Prostate gland (tissue), 2 donors: ENCODE results near the gene PDE9A.

Experiments used
- CTCF ChIP-seq, 4 experiments: fragments of 200-600 bp in 2 of 4; fragments of 450-650 bp in 2 of 4; sonication (generic) in 2 of 4; IDR thresholded peaks; 1 replicate in 3 of 4; 2 replicates in 1 of 4; pipeline ENCODE4 v1.5.1; 2016 to 2019; ENCODE audit warnings: antibody characterized with exemption in 4 of 4, mild to moderate bottlenecking in 2 of 4, moderate library complexity in 2 of 4
- POLR2A ChIP-seq: fragments of 450-650 bp; IDR thresholded peaks from one replicate; pipeline ENCODE4 v1.6.1; 2016; ENCODE audit warnings: antibody characterized with exemption, mild to moderate bottlenecking
- POLR2AphosphoS5 ChIP-seq: sonication (generic); formaldehyde crosslinking; IDR thresholded peaks from one replicate; pipeline ENCODE4 v1.6.1; 2017; ENCODE audit warnings: antibody characterized with exemption

GRCh38 chr21:42741066-42741465, 87.6 kb downstream of the PDE9A start:
- TF ChIP-seq CTCF (IDR thresholded peaks at IDR 0.05), result no peak
- TF ChIP-seq POLR2A, result no peak
- no peak for TF ChIP-seq POLR2AphosphoS5
